Measurements from ENCODE around the gene FGD3.

The FGD3 gene

GRCh38 chr9:93057703-93058354 is 110.5 kb downstream of the FGD3 start:
- no peak for DNase-seq

GRCh38 chr9:93058355-93059010 is 111.2 kb downstream of the FGD3 start, which contains the start of gene SUSD3:
Gene SUSD3, plus strand, starts transcription at chr9:93058701. Its CDS starts 42 bp downstream, at chr9:93058743.
- DNase-seq: peak; percentile 36

GRCh38 chr9:93059011-93059714 is 111.8 kb downstream of the FGD3 start:
- no peak for DNase-seq

- DNase-seq: no peak
These were observed 112.6 kb downstream of the FGD3 start for GRCh38 chr9:93059715-93060578.

- DNase-seq: no peak
These were observed 113.5 kb downstream of the FGD3 start for GRCh38 chr9:93060746-93061259.

- DNase-seq: no peak
These were observed 114.0 kb downstream of the FGD3 start for GRCh38 chr9:93061260-93061751.

GRCh38 chr9:93061791-93062763 is 114.8 kb downstream of the FGD3 start:
- peak; percentile 56 for DNase-seq

- DNase-seq: no peak
These were observed 117.2 kb downstream of the FGD3 start for GRCh38 chr9:93064392-93065134.

- DNase-seq: no peak
These were observed 117.9 kb downstream of the FGD3 start for GRCh38 chr9:93065135-93065720.

GRCh38 chr9:93066978-93067603 is 119.8 kb downstream of the FGD3 start:
- no peak for DNase-seq

GRCh38 chr9:93068956-93069355 is 121.6 kb downstream of the FGD3 start:
- no peak for DNase-seq

- DNase-seq: peak; percentile 23
These were observed 124.1 kb downstream of the FGD3 start for GRCh38 chr9:93071464-93071863.

GRCh38 chr9:93072383-93072795 is 125.1 kb downstream of the FGD3 start:
- no peak for DNase-seq

- no peak for DNase-seq
These were observed 128.9 kb downstream of the FGD3 start for GRCh38 chr9:93076101-93076791.

- no peak for DNase-seq
These were observed 129.4 kb downstream of the FGD3 start for GRCh38 chr9:93076792-93077128.

- no peak for DNase-seq
These were observed 130.0 kb downstream of the FGD3 start for GRCh38 chr9:93077367-93077766.

- no peak for DNase-seq
These were observed 130.5 kb downstream of the FGD3 start for GRCh38 chr9:93077811-93078210.

GRCh38 chr9:93079371-93079770 is 132.0 kb downstream of the FGD3 start:
- DNase-seq: no peak

- no peak for DNase-seq
These were observed 133.1 kb downstream of the FGD3 start for GRCh38 chr9:93080406-93080805.
